Cardiac muscle cell (in vitro differentiated cells and primary cell): Measurements from ENCODE around the gene OSTN. TPM values are rescaled to one million over a fixed set of nuclear protein-coding genes. Genes with fewer than 3 reads are reported as not detected.
"Not testable (repeated sequence)": the region's sequence is repeated elsewhere in the genome, so short reads cannot be mapped to it uniquely, and the experiment has no call there.

ENCODE experiments used
- DNase-seq, 2 donors: peaks; one replicate each; pipeline versions ENCODE4 v3.0.0 to v3.0.0-alpha.2; 2010 to 2017; ENCODE audit warnings: low read depth in 1 of 2, low spot score in 1 of 2
- H3K27ac ChIP-seq: fragments of 200-600 bp; sonication (generic); 2 replicates; pipeline ENCODE4 v1.5.1; 2016
- H3K27me3 ChIP-seq: fragments of 200-600 bp; sonication (generic); 2 replicates; pipeline ENCODE4 v1.6.0; 2016; ENCODE audit warnings: control low read depth
- H3K36me3 ChIP-seq: fragments of 200-600 bp; sonication (generic); 2 replicates; pipeline ENCODE4 v1.5.1; 2016; ENCODE audit warnings: control low read depth
- H3K4me1 ChIP-seq: fragments of 200-600 bp; sonication (generic); 2 replicates; pipeline ENCODE4 v1.8.1; 2017; ENCODE audit warnings: low read depth, mild to moderate bottlenecking, mixed run types
- H3K4me3 ChIP-seq: fragments of 200-600 bp; sonication (generic); 2 replicates; pipeline ENCODE4 v1.5.1; 2016; ENCODE audit warnings: mild to moderate bottlenecking
- H3K9me3 ChIP-seq: fragments of 200-600 bp; sonication (generic); 2 replicates; pipeline ENCODE4 v1.5.1; 2017; ENCODE audit warnings: low read depth, mild to moderate bottlenecking, control low read depth
- CTCF ChIP-seq: IDR thresholded peaks from 2 replicates; pipeline ENCODE4 v1.5.1; 2012; ENCODE audit warnings: low read depth, mild to moderate bottlenecking, low read length
- polyA plus RNA-seq: library from polyadenylated mRNA; unstranded; fragments of >200 nt; fragmentation: Nextera tagmentation; extraction: Ambion mirVana; gene quantifications from 2 replicates; pipeline ENCODE4 v1.2.1, GENCODE V29; 2016
- total RNA-seq: library from RNA; depleted of rRNA; stranded (reverse); fragments of >200 nt; gene quantifications from 2 replicates; pipeline ENCODE4 v1.2.3, GENCODE V29; 2016

OSTN gene
- total and polyA plus RNA-seq, 2 experiments from 2014 or later: 0.06 TPM; not detected in 1

DNA sequence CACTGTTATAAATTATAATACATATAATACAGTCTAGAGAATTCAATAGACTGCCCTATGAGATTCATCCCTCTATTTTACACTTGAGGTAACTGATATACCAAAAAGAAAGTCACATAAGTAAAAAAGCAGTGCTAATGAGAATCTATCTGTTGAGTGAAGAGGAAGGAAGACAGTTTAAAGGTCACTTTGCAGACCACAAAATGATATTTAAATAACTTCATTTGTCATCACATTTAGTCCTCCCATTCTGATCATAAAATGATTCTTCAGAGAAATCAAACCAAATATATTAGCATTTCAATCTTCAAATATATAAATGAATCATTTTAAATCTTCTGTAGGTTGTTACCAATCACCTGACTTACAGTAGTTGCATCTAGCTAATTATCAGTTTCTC lies 69.7 kb downstream of the OSTN start:
- no peak overlapping the region for H3K27ac ChIP-seq
- DNase-seq: no peak
- TF ChIP-seq CTCF: no peak

DNA sequence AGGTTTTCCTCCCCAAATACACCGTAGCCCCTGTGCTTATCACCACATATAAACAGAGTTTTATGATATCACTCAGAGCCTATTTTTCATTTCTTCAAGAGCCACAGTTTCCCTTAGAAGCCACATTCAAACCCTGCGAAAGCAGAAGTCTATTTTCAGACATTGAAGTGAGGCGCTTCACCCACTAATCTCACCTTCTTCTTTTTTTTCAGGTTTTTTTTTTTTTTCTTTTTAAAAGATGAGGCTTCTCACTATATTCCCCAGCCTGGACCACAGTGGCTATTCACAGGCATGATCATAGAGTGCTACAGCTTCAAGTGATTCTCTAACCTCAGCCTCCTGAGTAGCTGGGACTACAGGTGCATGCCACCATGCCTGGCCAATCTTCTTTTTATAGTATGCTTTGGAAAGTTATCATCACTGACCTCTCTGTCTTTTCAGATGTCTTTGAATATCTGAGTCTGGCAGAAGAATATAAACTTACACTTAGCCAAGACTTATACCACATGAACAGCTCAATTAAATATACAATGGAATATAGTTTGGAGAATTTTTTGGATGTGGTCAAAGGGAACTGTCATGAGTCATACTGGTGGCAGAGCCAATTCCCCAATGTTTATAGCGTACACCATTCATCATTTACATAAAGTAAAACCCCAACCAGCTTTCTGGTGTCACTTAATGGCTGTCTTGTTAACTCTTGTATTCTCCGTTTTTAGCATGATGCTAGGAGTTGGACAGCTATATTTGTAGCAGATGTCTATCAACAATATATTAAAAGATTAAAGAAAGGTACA lies 70.4 kb downstream of the OSTN start:
- Histone ChIP-seq H3K27ac (no peak overlapping the region), H3K27me3 (no peaks in the 10 kb centered on the region), H3K4me1 (no peaks in the 10 kb centered on the region), H3K36me3 (no peaks in the 10 kb centered on the region), H3K9me3 (no peaks in the 10 kb centered on the region), H3K4me3 (no peak overlapping the region)
- DNase-seq: no peak
- no peak for TF ChIP-seq CTCF

More for the DNA sequence above, 69.7 kb downstream of the OSTN start:
- Histone ChIP-seq H3K4me1 (no peaks in the 10 kb centered on the region), H3K9me3 (no peaks in the 10 kb centered on the region), H3K4me3 (no peak overlapping the region), H3K36me3 (no peaks in the 10 kb centered on the region), H3K27me3 (no peaks in the 10 kb centered on the region)

GRCh38 chr3:191275244-191275643 lies 76.2 kb downstream of the OSTN start:
- H3K4me1 ChIP-seq, H3K27ac ChIP-seq, H3K4me3 ChIP-seq, H3K9me3 ChIP-seq, H3K36me3 ChIP-seq, H3K27me3 ChIP-seq, DNase-seq: not testable (repeated sequence)

DNA sequence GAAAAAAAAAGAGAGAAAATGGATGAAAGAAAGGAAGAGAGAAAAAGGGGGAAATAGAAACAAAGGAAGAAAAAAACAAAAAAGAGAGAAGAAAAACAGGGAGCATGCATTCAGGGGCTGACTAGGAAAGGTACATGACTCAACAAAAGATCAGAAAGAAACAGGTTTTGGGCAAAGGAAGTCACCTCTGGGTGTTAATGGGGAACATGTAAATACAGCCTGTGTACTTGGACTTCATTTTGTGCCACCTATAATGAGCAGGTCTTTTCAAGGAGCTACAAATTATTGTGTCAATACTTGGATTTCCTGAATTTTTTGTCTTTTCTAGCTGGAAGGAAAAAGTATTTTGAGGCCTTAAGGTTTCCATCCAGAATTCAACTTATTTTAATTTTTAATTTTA lies 76.7 kb downstream of the OSTN start:
- Histone ChIP-seq H3K27me3 (no peaks in the 10 kb centered on the region), H3K36me3 (no peaks in the 10 kb centered on the region), H3K27ac (no peak overlapping the region), H3K4me1 (no peaks in the 10 kb centered on the region), H3K9me3 (no peaks in the 10 kb centered on the region), H3K4me3 (no peak overlapping the region)
- TF ChIP-seq CTCF: no peak
- DNase-seq: no peak

DNA sequence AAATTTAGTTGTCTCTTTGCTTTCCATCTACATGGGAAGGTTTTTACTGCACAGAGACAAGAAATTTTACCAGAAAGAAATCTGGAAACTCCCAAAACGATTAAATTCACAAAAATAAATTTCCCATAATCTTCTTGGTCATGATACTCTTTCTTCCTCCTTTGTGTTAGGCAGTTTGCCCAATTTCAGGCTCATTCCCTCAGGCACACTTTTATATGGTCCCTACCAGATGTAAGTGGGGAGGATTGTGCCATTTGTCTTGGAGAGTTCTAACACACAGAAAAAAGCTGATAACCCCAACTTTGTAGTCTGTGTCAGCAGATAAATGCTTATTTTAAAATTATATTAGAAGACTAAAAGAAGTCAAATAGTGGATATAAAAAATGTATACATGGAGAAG lies 81.1 kb downstream of the OSTN start:
- Histone ChIP-seq H3K9me3 (no peaks in the 10 kb centered on the region), H3K4me1 (no peaks in the 10 kb centered on the region), H3K4me3 (no peak overlapping the region), H3K27ac (no peak overlapping the region), H3K36me3 (no peaks in the 10 kb centered on the region), H3K27me3 (no peaks in the 10 kb centered on the region)
- TF ChIP-seq CTCF: no peak
- DNase-seq: no peak

GRCh38 chr3:191280882-191281281 lies 81.8 kb downstream of the OSTN start:
- Histone ChIP-seq H3K36me3 (no peaks in the 10 kb centered on the region), H3K4me3 (no peak overlapping the region), H3K9me3 (no peaks in the 10 kb centered on the region), H3K4me1 (no peaks in the 10 kb centered on the region), H3K27me3 (no peaks in the 10 kb centered on the region), H3K27ac (no peak overlapping the region)
- TF ChIP-seq CTCF: no peak
- no peak for DNase-seq
